WERI-Rb-1 (cell line): ENCODE measurements around the gene EFNB1.

Experiments
- DNase-seq: peaks from one replicate; pipeline ENCODE4 v3.0.0-alpha.2; 2020
- H3K27ac ChIP-seq: fragments of 250-450 bp; sonication (Bioruptor Pico); 2 replicates; pipeline ENCODE4 v1.5.1; 2020; ENCODE audit warnings: mild to moderate bottlenecking, moderate library complexity
- H3K27me3 ChIP-seq: fragments of 250-450 bp; sonication (Bioruptor Pico); 2 replicates; pipeline ENCODE4 v1.5.1; 2021; ENCODE audit warnings: mild to moderate bottlenecking, low read depth, moderate library complexity; ENCODE audit not compliant: insufficient read depth, severe bottlenecking
- H3K36me3 ChIP-seq: fragments of 250-450 bp; sonication (Bioruptor Pico); 2 replicates; pipeline ENCODE4 v1.5.1; 2020; ENCODE audit warnings: mild to moderate bottlenecking, moderate library complexity
- H3K4me3 ChIP-seq: 2 replicates; pipeline ENCODE4 v1.5.1; 2011; ENCODE audit warnings: low read depth, mild to moderate bottlenecking, control low read depth, low read length
- H3K9me3 ChIP-seq: fragments of 250-450 bp; sonication (Bioruptor Pico); 2 replicates; pipeline ENCODE4 v1.5.1; 2021; ENCODE audit warnings: mild to moderate bottlenecking, moderate library complexity; ENCODE audit not compliant: severe bottlenecking
- CTCF ChIP-seq: IDR thresholded peaks from 2 replicates; pipeline ENCODE4 v1.5.1; 2011; ENCODE audit warnings: low read depth, mild to moderate bottlenecking, control low read depth, inconsistent platforms, low read length

EFNB1 gene

GRCh38 chrX:68820476-68821110 is 8.2 kb upstream of the EFNB1 start:
- Histone ChIP-seq H3K27me3 (no peaks in the 10 kb centered on the region), H3K27ac (no peak overlapping the region), H3K9me3 (no peaks in the 10 kb centered on the region), H3K4me3 (no peak overlapping the region), H3K36me3 (no peaks in the 10 kb centered on the region)
- DNase-seq: no peak
- TF ChIP-seq CTCF: no peak

GRCh38 chrX:68821616-68822015 is 7.2 kb upstream of the EFNB1 start:
- TF ChIP-seq CTCF: no peak
- Histone ChIP-seq H3K4me3 (no peak overlapping the region), H3K27me3 (no peaks in the 10 kb centered on the region), H3K36me3 (no peaks in the 10 kb centered on the region), H3K27ac (no peak overlapping the region), H3K9me3 (no peaks in the 10 kb centered on the region)
- DNase-seq: no peak

GRCh38 chrX:68822641-68823410 is 6.0 kb upstream of the EFNB1 start:
- Histone ChIP-seq H3K27me3 (peaks cover 5% of the 10 kb centered on the region), H3K36me3 (no peaks in the 10 kb centered on the region), H3K27ac (no peak overlapping the region), H3K9me3 (no peaks in the 10 kb centered on the region), H3K4me3 (no peak overlapping the region)
- peak; percentile 63 for DNase-seq
- peak; percentile 75 for TF ChIP-seq CTCF

GRCh38 chrX:68823413-68824151 is 5.2 kb upstream of the EFNB1 start:
- H3K9me3 ChIP-seq: no peaks in the 10 kb centered on the region
- no peaks in the 10 kb centered on the region for H3K36me3 ChIP-seq
- no peak overlapping the region for H3K27ac ChIP-seq
- H3K27me3 ChIP-seq: peaks cover 13% of the 10 kb centered on the region
- no peak for DNase-seq
- no peak overlapping the region for H3K4me3 ChIP-seq
- peak; percentile 33; the same call in 1 of the 2 replicates for TF ChIP-seq CTCF

- no peaks in the 10 kb centered on the region for H3K36me3 ChIP-seq
- no peak for TF ChIP-seq CTCF
- no peak overlapping the region for H3K27ac ChIP-seq
- no peak for DNase-seq
- no peaks in the 10 kb centered on the region for H3K9me3 ChIP-seq
- H3K4me3 ChIP-seq: no peak overlapping the region
- H3K27me3 ChIP-seq: peaks cover 16% of the 10 kb centered on the region
Observed at GRCh38 chrX:68824152-68824433, 4.7 kb upstream of the EFNB1 start.
